ENCODE results near the gene LCN12. TPM values are rescaled to one million over a fixed set of nuclear protein-coding genes. Genes with fewer than 3 reads are reported as not detected.
A peak's percentile ranks its signal among the peaks of the same experiment; 100 is the strongest.

The LCN12 gene
- total RNA-seq, 1 experiment from 2014 or later, result 2.1 TPM

GRCh38 chr9:136991993-136992818, 40.1 kb downstream of the LCN12 start, which contains the start of gene PAXX:
Gene PAXX (plus strand): TSS chr9:136992422. CDS start chr9:136992444, 22 bp downstream.
- no peak within 1 kb of the TSS for H3K18ac ChIP-seq (ENCODE audit: insufficient read length, low read depth, low read length)
- H3K23ac ChIP-seq (ENCODE audit: insufficient read length, low read depth, low read length), result no peak within 1 kb of the TSS
- no peak within 1 kb of the TSS for H3K27ac Mint-ChIP-seq
- peak within 1 kb of the TSS; percentile 81 to 89 for H3K4me3 Mint-ChIP-seq
- no peak within 1 kb of the TSS for H3T11ph ChIP-seq (ENCODE audit: low read length)
- no peak within 1 kb of the TSS for H2BK12ac ChIP-seq (ENCODE audit: insufficient read length, low read depth, low read length)
- H4K5ac ChIP-seq (ENCODE audit: insufficient read length, low read depth, low read length), result no peak within 1 kb of the TSS
- H3K4me2 ChIP-seq (ENCODE audit: insufficient read depth, insufficient read length, low read length), result peak within 1 kb of the TSS; percentile 66
- peaks cover 9 to 10% of the 10 kb centered on the region in 2 experiments; a peak in 3 of 5 replicates for H3K9me3 Mint-ChIP-seq
- no peaks in the 10 kb centered on the region for H3K27me3 ChIP-seq (ENCODE audit: insufficient read depth, low read length)
- WGBS (ENCODE audit: extremely low coverage, insufficient read length, low lambda C conversion rate), result no CpG with 5 or more reads among the region's 92 CpGs
- H4K91ac ChIP-seq (ENCODE audit: insufficient read length, low read depth, low read length), result no peak within 1 kb of the TSS
- no peak within 1 kb of the TSS for H2BK15ac ChIP-seq (ENCODE audit: low read depth, low read length)
- no peaks in the 10 kb centered on the region for H4K20me1 ChIP-seq (ENCODE audit: control insufficient read depth, insufficient read depth, insufficient read length)
- H2AK5ac ChIP-seq (ENCODE audit: insufficient read length, low read length), result no peak within 1 kb of the TSS
- H3K36me3 Mint-ChIP-seq (ENCODE audit: insufficient read depth in 1 of 3, low read depth in 3 of 3), result peaks cover 2 to 8% (median 2%) of the 10 kb centered on the region in 3 experiments; a peak in 5 of 7 replicates
- no peaks in the 10 kb centered on the region for H3K79me2 ChIP-seq (ENCODE audit: insufficient read depth, low read length)
- H3K4ac ChIP-seq (ENCODE audit: low read depth, low read length), result no peak within 1 kb of the TSS
- peak; percentile 93 for DNase-seq
- no peak within 1 kb of the TSS for H4K8ac ChIP-seq (replicated peaks; ENCODE audit: insufficient read length, low read depth, low read length)
- no peak within 1 kb of the TSS for H2BK20ac ChIP-seq (ENCODE audit: low read depth, low read length, poor library complexity, severe bottlenecking)
- 0 out of 2 replicates have a peak within 1 kb of the TSS, but pooled peaks have one; percentile 29 for H3K14ac ChIP-seq (ENCODE audit: insufficient read depth, low read length)
- H2BK5ac ChIP-seq (ENCODE audit: insufficient read length, low read length), result no peak within 1 kb of the TSS
- peaks cover 26% of the 10 kb centered on the region for H3K27me3 Mint-ChIP-seq (ENCODE audit: low read depth)
- H3K56ac ChIP-seq (ENCODE audit: insufficient read length, low read depth, low read length), result no peak within 1 kb of the TSS
- H3K9me3 ChIP-seq (ENCODE audit: control insufficient read depth, low read depth, low read length), result no peaks in the 10 kb centered on the region
- peaks cover 6% of the 10 kb centered on the region for H3K23me2 ChIP-seq (ENCODE audit: insufficient read length, low read depth, low read length, poor library complexity, severe bottlenecking)
- no peak for TF ChIP-seq CTCF (conservative IDR thresholded peaks at IDR 0.05)
- peak within 1 kb of the TSS; percentile 40 for H3K9ac ChIP-seq (ENCODE audit: extremely low read depth, insufficient read length, low read length)
- H2BK120ac ChIP-seq (ENCODE audit: low read depth, low read length, poor library complexity, severe bottlenecking), result no peak within 1 kb of the TSS
- H3K4me1 ChIP-seq (ENCODE audit: insufficient read depth, low read length), result no peaks in the 10 kb centered on the region
- peaks cover 6 to 7% of the 10 kb centered on the region in 2 experiments for H3K4me1 Mint-ChIP-seq
- H3K27ac ChIP-seq (ENCODE audit: insufficient read length, low read depth, low read length), result no peak within 1 kb of the TSS
- H2AFZ ChIP-seq (ENCODE audit: low read length), result no peak within 1 kb of the TSS
- H3K79me1 ChIP-seq (ENCODE audit: insufficient read depth, low read depth, low read length, poor library complexity, severe bottlenecking), result no peaks in the 10 kb centered on the region
